GM12892 (cell line): ENCODE measurements around the gene NPFFR1.

Experiments
- POLR2A ChIP-seq: IDR thresholded peaks from 2 replicates; pipeline ENCODE4 v1.6.1; 2011; ENCODE audit warnings: low read depth, low read length, control low read depth
- POLR2AphosphoS5 ChIP-seq: IDR thresholded peaks from 2 replicates; pipeline ENCODE4 v1.6.1; 2011; ENCODE audit warnings: low read depth, low read length, control low read depth
- TAF1 ChIP-seq: IDR thresholded peaks from 2 replicates; pipeline ENCODE4 v1.6.1; 2011; ENCODE audit warnings: low read depth, mild to moderate bottlenecking, control low read depth, low read length, borderline replicate concordance

GRCh38 chr10:70201105-70201504 lies 82.7 kb downstream of the NPFFR1 start:
- no peak for TF ChIP-seq POLR2A
- no peak for TF ChIP-seq TAF1
- TF ChIP-seq POLR2AphosphoS5: no peak
